GM21515 (cell line): ENCODE data around the gene IL16.
"Not testable (repeated sequence)": the region's sequence is repeated elsewhere in the genome, so short reads cannot be mapped to it uniquely, and the experiment has no call there.

Source experiments
- ATAC-seq: cut with Tn5 transposase; IDR thresholded peaks from one replicate; pipeline ENCODE4 v1.9.1; 2021; ENCODE audit not compliant: unreplicated experiment

IL16 gene

GRCh38 chr15:81196576-81197254, at the start of gene IL16:
TSS of gene IL16 (plus strand) at chr15:81196879. CDS start at chr15:81225400, 28,521 bp downstream.
- no peak for ATAC-seq

GRCh38 chr15:81151389-81151788, 45.3 kb upstream of the IL16 start:
- no peak for ATAC-seq

- no peak for ATAC-seq
Measured at GRCh38 chr15:81152339-81152738, 44.3 kb upstream of the IL16 start.

- ATAC-seq, result no peak
Measured at GRCh38 chr15:81152799-81153198, 43.9 kb upstream of the IL16 start.

- peak; percentile 58 for ATAC-seq
Measured at GRCh38 chr15:81155375-81156218, 41.1 kb upstream of the IL16 start.

GRCh38 chr15:81156324-81156723, 40.4 kb upstream of the IL16 start:
- no peak for ATAC-seq

GRCh38 chr15:81157195-81157938, 39.3 kb upstream of the IL16 start:
- ATAC-seq, result no peak

- ATAC-seq, result no peak
Measured at GRCh38 chr15:81157939-81158223, 38.8 kb upstream of the IL16 start.

- ATAC-seq, result not testable (repeated sequence)
Measured at GRCh38 chr15:81158561-81158960, 38.1 kb upstream of the IL16 start.

- ATAC-seq, result no peak
Measured at GRCh38 chr15:81160312-81161159, 36.1 kb upstream of the IL16 start.

- no peak for ATAC-seq
Measured at GRCh38 chr15:81161160-81161673, 35.5 kb upstream of the IL16 start.

GRCh38 chr15:81161851-81162250, 34.8 kb upstream of the IL16 start:
- no peak for ATAC-seq

GRCh38 chr15:81163961-81164800, 32.5 kb upstream of the IL16 start:
- no peak for ATAC-seq

GRCh38 chr15:81165535-81165934, 31.1 kb upstream of the IL16 start:
- no peak for ATAC-seq

GRCh38 chr15:81166636-81167305, 29.9 kb upstream of the IL16 start:
- no peak for ATAC-seq

- ATAC-seq, result no peak
Measured at GRCh38 chr15:81168131-81168526, 28.6 kb upstream of the IL16 start.

GRCh38 chr15:81168644-81169043, 28.0 kb upstream of the IL16 start:
- no peak for ATAC-seq

GRCh38 chr15:81170511-81170910, 26.2 kb upstream of the IL16 start:
- ATAC-seq, result no peak

GRCh38 chr15:81171286-81171685, 25.4 kb upstream of the IL16 start:
- ATAC-seq, result no peak
